Panc1 (cell line): ENCODE data around the gene NOL3. TPM values are rescaled to one million over a fixed set of nuclear protein-coding genes. Genes with fewer than 3 reads are reported as not detected.

Source experiments
- ATAC-seq: fragments of 200-7000 bp; cut with Tn5 transposase; 2 replicates; pipeline ENCODE4 v1.9.1; 2020; ENCODE audit warnings: mild to moderate bottlenecking, moderate library complexity
- BruUV-seq: library from RNA; stranded (reverse); fragments of 400-500 nt; replicated peaks from 2 replicates; lab custom pipeline; 2021; lab: Mats Ljungman, UMichigan
- CTCF ChIA-PET: fragments of 300-600 bp; sonication (Branson Sonifier 250); formaldehyde crosslinking; loops from one replicate; lab custom pipeline; 2022; ENCODE audit warnings: antibody characterized with exemption; lab: Charles Lee
- POLR2A ChIA-PET: fragments of 300-600 bp; sonication (Branson Sonifier 250); formaldehyde crosslinking; loops from one replicate; lab custom pipeline; 2022; ENCODE audit warnings: antibody characterized with exemption; lab: Charles Lee
- DNase-seq: peaks from one replicate; pipeline ENCODE4 v3.0.0-alpha.2; 2010; ENCODE audit warnings: low read depth, low spot score
- H3K27ac ChIP-seq: 2 replicates; pipeline ENCODE4 v1.5.1; 2011; ENCODE audit warnings: mild to moderate bottlenecking, low read length, inconsistent platforms
- H3K27me3 ChIP-seq: fragments of 200-500 bp; sonication (Bioruptor generic); 2 replicates; pipeline ENCODE4 v1.6.0; 2014; ENCODE audit warnings: low read length, inconsistent platforms; ENCODE audit not compliant: control insufficient read depth, insufficient read depth
- H3K36me3 ChIP-seq: fragments of 200-500 bp; sonication (Bioruptor generic); 2 replicates; pipeline ENCODE4 v1.5.1; 2014; ENCODE audit warnings: inconsistent platforms, mild to moderate bottlenecking, low read length, moderate library complexity; ENCODE audit not compliant: control insufficient read depth, insufficient read depth
- H3K4me1 ChIP-seq: 2 replicates; pipeline ENCODE4 v1.5.1; 2011; ENCODE audit warnings: inconsistent platforms, mild to moderate bottlenecking, low read length, moderate library complexity; ENCODE audit not compliant: control insufficient read depth, insufficient read depth
- H3K4me3 ChIP-seq, 2 experiments: 2 replicates each; pipeline ENCODE4 v1.5.1; 2011 to 2012; ENCODE audit warnings: low read depth in 2 of 2, low read length in 2 of 2, mild to moderate bottlenecking in 2 of 2, inconsistent platforms in 1 of 2, moderate library complexity in 1 of 2
- H3K9me3 ChIP-seq: fragments of 200-500 bp; sonication (Bioruptor generic); 2 replicates; pipeline ENCODE4 v1.5.1; 2014; ENCODE audit warnings: low read depth, mild to moderate bottlenecking, inconsistent platforms, low read length, moderate library complexity; ENCODE audit not compliant: control insufficient read depth, insufficient read depth
- POLR2AphosphoS5 ChIP-seq: IDR thresholded peaks from 2 replicates; pipeline ENCODE4 v1.6.1; 2012; ENCODE audit warnings: mild to moderate bottlenecking, low read depth, low read length, moderate library complexity
- SIN3A ChIP-seq: IDR thresholded peaks from 2 replicates; pipeline ENCODE4 v1.6.1; 2012; ENCODE audit warnings: low read depth, mild to moderate bottlenecking, low read length, moderate library complexity, borderline replicate concordance; ENCODE audit not compliant: insufficient read depth
- TCF7L2 ChIP-seq: IDR thresholded peaks from 2 replicates; pipeline ENCODE4 v1.6.1; 2011; ENCODE audit warnings: mild to moderate bottlenecking, low read depth, low read length, inconsistent platforms
- in situ Hi-C: cut with HindIII; loops from 2 replicates; pipeline ENCODE4 v1.10.0; 2016; ENCODE audit warnings: low sequenced_read_pairs, low pct_unique_long_range_greater_than_20kb
- intact Hi-C: fragments of 100-400 bp; cut with micrococcal nuclease; formaldehyde crosslinking; loops from one replicate; pipeline ENCODE4 v1.10.0; 2022; ENCODE audit not compliant: unreplicated experiment
- total RNA-seq: library from RNA; stranded (reverse); gene quantifications from one replicate; pipeline ENCODE4 v1.2.1, GENCODE V29; 2021; ENCODE audit not compliant: unreplicated experiment
- TF ChIP-seq, protein P1 (sequence below), 2 experiments: IDR thresholded peaks; 2 replicates each; pipeline ENCODE4 v1.6.1; 2011 to 2012; ENCODE audit warnings: low read depth in 2 of 2, control low read depth in 1 of 2, low read length in 1 of 2, mild to moderate bottlenecking in 1 of 2, moderate library complexity in 1 of 2; ENCODE audit not compliant: insufficient read depth in 1 of 2
- TF ChIP-seq, protein P2 (sequence below): fragments of 450-650 bp; IDR thresholded peaks from 2 replicates; pipeline ENCODE4 v1.5.1; 2017; ENCODE audit warnings: mild to moderate bottlenecking

NOL3 gene
- total RNA-seq, 1 experiment from 2014 or later: 27.9 TPM

DNA sequence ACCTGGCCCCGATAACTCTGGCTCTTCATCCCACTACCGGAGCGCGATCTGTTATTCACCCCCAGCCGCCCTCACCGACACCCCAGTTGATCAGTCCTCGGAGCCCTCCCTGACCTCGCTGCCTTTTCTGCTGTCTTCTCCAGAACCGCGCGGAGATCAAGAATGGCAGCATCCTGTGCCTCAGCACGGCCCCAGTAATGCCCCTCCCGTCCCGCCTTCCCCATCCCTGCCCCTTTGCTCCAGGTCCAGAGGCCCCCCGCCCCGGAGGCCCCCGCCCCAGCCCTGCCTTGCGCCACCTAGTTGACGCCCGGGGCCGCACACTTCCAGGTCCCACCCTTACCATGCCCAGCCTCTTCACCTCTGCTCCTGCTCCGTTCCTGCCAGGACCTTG is 29.5 kb downstream of the NOL3 start:
- Histone ChIP-seq H3K4me3 (no peak overlapping the region), H3K9me3 (no peaks in the 10 kb centered on the region), H3K27ac (no peak overlapping the region), H3K36me3 (peaks cover 3% of the 10 kb centered on the region), H3K4me1 (peaks cover 14% of the 10 kb centered on the region), H3K27me3 (no peaks in the 10 kb centered on the region)
- DNase-seq (no peak), ATAC-seq (no peak)
- ChIA-PET POLR2A (no interaction called here), CTCF (interaction anchor here (0.6 kb wide), 1 partner anchor 232 kb away, joined by 5 read pairs; no protein-coding TSS in a partner anchor)
- in situ Hi-C loops (no loop called here), intact Hi-C loops (no loop called here)
- no TSS peak for BruUV-seq
- TF ChIP-seq SIN3A (no peak), POLR2AphosphoS5 (no peak), TCF7L2 (no peak)
- TF ChIP-seq, protein P1, sequence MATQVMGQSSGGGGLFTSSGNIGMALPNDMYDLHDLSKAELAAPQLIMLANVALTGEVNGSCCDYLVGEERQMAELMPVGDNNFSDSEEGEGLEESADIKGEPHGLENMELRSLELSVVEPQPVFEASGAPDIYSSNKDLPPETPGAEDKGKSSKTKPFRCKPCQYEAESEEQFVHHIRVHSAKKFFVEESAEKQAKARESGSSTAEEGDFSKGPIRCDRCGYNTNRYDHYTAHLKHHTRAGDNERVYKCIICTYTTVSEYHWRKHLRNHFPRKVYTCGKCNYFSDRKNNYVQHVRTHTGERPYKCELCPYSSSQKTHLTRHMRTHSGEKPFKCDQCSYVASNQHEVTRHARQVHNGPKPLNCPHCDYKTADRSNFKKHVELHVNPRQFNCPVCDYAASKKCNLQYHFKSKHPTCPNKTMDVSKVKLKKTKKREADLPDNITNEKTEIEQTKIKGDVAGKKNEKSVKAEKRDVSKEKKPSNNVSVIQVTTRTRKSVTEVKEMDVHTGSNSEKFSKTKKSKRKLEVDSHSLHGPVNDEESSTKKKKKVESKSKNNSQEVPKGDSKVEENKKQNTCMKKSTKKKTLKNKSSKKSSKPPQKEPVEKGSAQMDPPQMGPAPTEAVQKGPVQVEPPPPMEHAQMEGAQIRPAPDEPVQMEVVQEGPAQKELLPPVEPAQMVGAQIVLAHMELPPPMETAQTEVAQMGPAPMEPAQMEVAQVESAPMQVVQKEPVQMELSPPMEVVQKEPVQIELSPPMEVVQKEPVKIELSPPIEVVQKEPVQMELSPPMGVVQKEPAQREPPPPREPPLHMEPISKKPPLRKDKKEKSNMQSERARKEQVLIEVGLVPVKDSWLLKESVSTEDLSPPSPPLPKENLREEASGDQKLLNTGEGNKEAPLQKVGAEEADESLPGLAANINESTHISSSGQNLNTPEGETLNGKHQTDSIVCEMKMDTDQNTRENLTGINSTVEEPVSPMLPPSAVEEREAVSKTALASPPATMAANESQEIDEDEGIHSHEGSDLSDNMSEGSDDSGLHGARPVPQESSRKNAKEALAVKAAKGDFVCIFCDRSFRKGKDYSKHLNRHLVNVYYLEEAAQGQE (IDR thresholded peaks at IDR 0.05; ENCODE audit: insufficient read depth in 1 of 2, low read depth in 2 of 2, low read length in 1 of 2): no peak
- TF ChIP-seq, protein P2, sequence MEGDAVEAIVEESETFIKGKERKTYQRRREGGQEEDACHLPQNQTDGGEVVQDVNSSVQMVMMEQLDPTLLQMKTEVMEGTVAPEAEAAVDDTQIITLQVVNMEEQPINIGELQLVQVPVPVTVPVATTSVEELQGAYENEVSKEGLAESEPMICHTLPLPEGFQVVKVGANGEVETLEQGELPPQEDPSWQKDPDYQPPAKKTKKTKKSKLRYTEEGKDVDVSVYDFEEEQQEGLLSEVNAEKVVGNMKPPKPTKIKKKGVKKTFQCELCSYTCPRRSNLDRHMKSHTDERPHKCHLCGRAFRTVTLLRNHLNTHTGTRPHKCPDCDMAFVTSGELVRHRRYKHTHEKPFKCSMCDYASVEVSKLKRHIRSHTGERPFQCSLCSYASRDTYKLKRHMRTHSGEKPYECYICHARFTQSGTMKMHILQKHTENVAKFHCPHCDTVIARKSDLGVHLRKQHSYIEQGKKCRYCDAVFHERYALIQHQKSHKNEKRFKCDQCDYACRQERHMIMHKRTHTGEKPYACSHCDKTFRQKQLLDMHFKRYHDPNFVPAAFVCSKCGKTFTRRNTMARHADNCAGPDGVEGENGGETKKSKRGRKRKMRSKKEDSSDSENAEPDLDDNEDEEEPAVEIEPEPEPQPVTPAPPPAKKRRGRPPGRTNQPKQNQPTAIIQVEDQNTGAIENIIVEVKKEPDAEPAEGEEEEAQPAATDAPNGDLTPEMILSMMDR: no peak; the same call in 1 of the 2 replicates

DNA sequence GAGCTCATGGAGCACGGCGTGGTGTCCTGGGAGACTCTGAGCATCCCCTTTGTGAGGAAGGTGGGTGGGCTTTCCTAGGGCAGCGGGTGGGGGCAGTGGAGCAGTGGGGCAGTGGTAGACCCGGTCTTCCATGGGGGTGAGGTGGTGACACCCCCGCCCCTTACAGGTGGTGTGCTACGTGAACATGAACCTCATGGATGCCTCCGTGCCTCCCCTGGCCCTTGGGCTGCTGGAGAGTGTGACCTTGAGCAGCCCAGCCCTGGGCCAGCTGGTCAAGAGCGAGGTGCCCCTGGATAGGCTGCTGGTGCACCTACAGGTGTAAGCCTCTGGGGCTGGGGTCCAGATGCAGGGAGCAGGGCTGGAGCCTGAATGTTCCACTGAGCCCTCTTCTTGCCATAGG is 30.2 kb downstream of the NOL3 start:
- TF ChIP-seq SIN3A (no peak), TCF7L2 (no peak), POLR2AphosphoS5 (no peak)
- TF ChIP-seq, protein P1 (IDR thresholded peaks at IDR 0.05; ENCODE audit: insufficient read depth in 1 of 2, low read depth in 2 of 2, low read length in 1 of 2): no peak
- TF ChIP-seq, protein P2: no peak
- POLR2A ChIA-PET: no interaction called here
- in situ Hi-C loops (no loop called here), intact Hi-C loops (no loop called here)
- no TSS peak for BruUV-seq
- H3K9me3 ChIP-seq: no peaks in the 10 kb centered on the region
- no peak overlapping the region for H3K27ac ChIP-seq
- CTCF ChIA-PET: interaction anchor here (0.6 kb wide), 1 partner anchor 231 kb away, joined by 5 read pairs; no protein-coding TSS in a partner anchor
- peaks cover under 1% of the 10 kb centered on the region for H3K36me3 ChIP-seq
- no peak overlapping the region for H3K4me3 ChIP-seq
- ATAC-seq (no peak), DNase-seq (no peak)
- H3K27me3 ChIP-seq: no peaks in the 10 kb centered on the region
- H3K4me1 ChIP-seq: peaks cover 14% of the 10 kb centered on the region
